Stomach (tissue), 4 donors: ENCODE data around the gene PTPN3.

ENCODE experiments used
- POLR2A ChIP-seq, 4 donors: fragments of 450-650 bp; IDR thresholded peaks; one replicate each; pipeline ENCODE4 v1.6.1; 2016; ENCODE audit warnings: antibody characterized with exemption in 4 of 4, control low read depth in 2 of 4, mild to moderate bottlenecking in 1 of 4, moderate library complexity in 1 of 4
- POLR2AphosphoS5 ChIP-seq, 3 donors: sonication (generic); formaldehyde crosslinking; IDR thresholded peaks; one replicate each; pipeline ENCODE4 v1.6.1; 2016; ENCODE audit warnings: antibody characterized with exemption in 3 of 3
- TF ChIP-seq, protein P1 (sequence below), 7 experiments: fragments of 450-650 bp in 4 of 7; fragments of 200-600 bp in 3 of 7; sonication (generic) in 3 of 7; IDR thresholded peaks; one replicate each; pipeline ENCODE4 v1.5.1; 2016 to 2019; ENCODE audit warnings: antibody characterized with exemption in 7 of 7, control low read depth in 2 of 7, mild to moderate bottlenecking in 1 of 7

DNA sequence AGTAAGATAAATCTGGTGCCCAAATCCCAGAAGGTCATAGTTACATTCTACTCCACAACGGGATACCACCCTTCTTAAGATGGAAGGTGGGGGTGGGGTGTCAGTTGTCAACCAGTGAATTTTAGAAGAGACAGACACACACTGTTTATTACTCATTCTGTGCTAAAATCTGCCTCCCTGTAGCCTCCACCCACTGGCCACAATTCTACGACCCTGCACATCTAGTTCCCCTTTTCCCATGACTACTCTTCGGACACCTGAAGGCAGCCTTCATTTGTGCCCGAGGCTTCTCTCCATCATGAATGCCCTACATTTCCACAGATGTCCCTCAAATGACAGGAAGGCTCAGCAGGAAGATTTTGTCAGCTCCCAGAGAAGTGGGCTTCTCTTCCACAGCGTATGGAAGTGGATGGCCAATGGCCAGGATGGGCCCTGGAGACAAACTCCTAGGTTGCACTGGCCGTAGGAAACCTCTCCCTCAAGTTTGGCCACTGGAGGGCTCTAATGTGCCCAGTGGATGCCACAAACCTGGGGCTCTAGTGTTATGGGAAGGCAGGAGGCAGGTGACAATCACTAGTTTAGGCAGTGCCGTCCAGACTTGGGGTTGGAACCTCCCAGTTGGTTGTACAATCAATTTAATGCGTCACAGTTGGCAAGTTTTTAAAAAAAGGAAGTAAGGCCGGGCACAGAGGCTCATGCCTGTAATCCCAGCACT is 46.6 kb downstream of the PTPN3 start:
- TF ChIP-seq POLR2AphosphoS5 (IDR thresholded peaks at IDR 0.05): no peak
- TF ChIP-seq POLR2A (IDR thresholded peaks at IDR 0.05): no peak
- TF ChIP-seq, protein P1, sequence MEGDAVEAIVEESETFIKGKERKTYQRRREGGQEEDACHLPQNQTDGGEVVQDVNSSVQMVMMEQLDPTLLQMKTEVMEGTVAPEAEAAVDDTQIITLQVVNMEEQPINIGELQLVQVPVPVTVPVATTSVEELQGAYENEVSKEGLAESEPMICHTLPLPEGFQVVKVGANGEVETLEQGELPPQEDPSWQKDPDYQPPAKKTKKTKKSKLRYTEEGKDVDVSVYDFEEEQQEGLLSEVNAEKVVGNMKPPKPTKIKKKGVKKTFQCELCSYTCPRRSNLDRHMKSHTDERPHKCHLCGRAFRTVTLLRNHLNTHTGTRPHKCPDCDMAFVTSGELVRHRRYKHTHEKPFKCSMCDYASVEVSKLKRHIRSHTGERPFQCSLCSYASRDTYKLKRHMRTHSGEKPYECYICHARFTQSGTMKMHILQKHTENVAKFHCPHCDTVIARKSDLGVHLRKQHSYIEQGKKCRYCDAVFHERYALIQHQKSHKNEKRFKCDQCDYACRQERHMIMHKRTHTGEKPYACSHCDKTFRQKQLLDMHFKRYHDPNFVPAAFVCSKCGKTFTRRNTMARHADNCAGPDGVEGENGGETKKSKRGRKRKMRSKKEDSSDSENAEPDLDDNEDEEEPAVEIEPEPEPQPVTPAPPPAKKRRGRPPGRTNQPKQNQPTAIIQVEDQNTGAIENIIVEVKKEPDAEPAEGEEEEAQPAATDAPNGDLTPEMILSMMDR (IDR thresholded peaks at IDR 0.05): no peak
